ENCODE measurements around the gene LCN1. TPM values are rescaled to one million over a fixed set of nuclear protein-coding genes. Genes with fewer than 3 reads are reported as not detected.
"Not testable (repeated sequence)": the region's sequence is repeated elsewhere in the genome, so short reads cannot be mapped to it uniquely, and the experiment has no call there.

The LCN1 gene
- total RNA-seq, 4 donors from 2014 or later = not detected

GRCh38 chr9:135547756-135548736, 26.8 kb downstream of the LCN1 start:
- no peak for DNase-seq
- Histone ChIP-seq H3K9me3 (no peaks in the 10 kb centered on the region), H3K36me3 (no peaks in the 10 kb centered on the region), H3K27me3 (no peaks in the 10 kb centered on the region), H3K27ac (no peak overlapping the region), H3K4me3 (replicated peaks in 1 of 3) (no peak overlapping the region), H3K4me1 (no peaks in the 10 kb centered on the region)
- TF ChIP-seq CTCF (IDR thresholded peaks at IDR 0.05) = no peak
- TF ChIP-seq POLR2A (IDR thresholded peaks at IDR 0.05) = no peak
- intact Hi-C loops (cut with DNase I) = no loop called here
- 78 to 79% methylated on average over 23 to 27 of the region's 28 CpGs for WGBS, 2 donors

GRCh38 chr9:135549478-135550343, 28.5 kb downstream of the LCN1 start:
- H3K4me3 ChIP-seq (replicated peaks in 1 of 3); H3K36me3 ChIP-seq; H3K4me1 ChIP-seq; intact Hi-C loops (cut with DNase I); H3K9me3 ChIP-seq; H3K27ac ChIP-seq; H3K27me3 ChIP-seq; DNase-seq: not testable (repeated sequence)
- 77 to 80% methylated on average over 21 to 23 of the region's 28 CpGs for WGBS, 2 donors

- H3K27ac ChIP-seq = no peak overlapping the region
- no peak overlapping the region for H3K4me3 ChIP-seq (replicated peaks in 1 of 3)
- 79 to 82% methylated on average over 6 to 16 of the region's 17 CpGs for WGBS, 2 donors
- H3K9me3 ChIP-seq = no peaks in the 10 kb centered on the region
- H3K4me1 ChIP-seq = no peaks in the 10 kb centered on the region
- no peak for DNase-seq
- TF ChIP-seq CTCF (IDR thresholded peaks at IDR 0.05) (no peak), POLR2A (IDR thresholded peaks at IDR 0.05) (no peak)
- intact Hi-C loops (cut with DNase I) = no loop called here
- no peaks in the 10 kb centered on the region for H3K36me3 ChIP-seq
- no peaks in the 10 kb centered on the region for H3K27me3 ChIP-seq
Measured at GRCh38 chr9:135550344-135550918, 29.2 kb downstream of the LCN1 start.

- no peak for TF ChIP-seq POLR2A (IDR thresholded peaks at IDR 0.05)
- no peak for TF ChIP-seq CTCF (IDR thresholded peaks at IDR 0.05)
- no peaks in the 10 kb centered on the region for H3K4me1 ChIP-seq
- no peak overlapping the region for H3K27ac ChIP-seq
- no peak for DNase-seq
- no peaks in the 10 kb centered on the region for H3K36me3 ChIP-seq
- 69 to 73% methylated on average over 9 to 14 of the region's 14 CpGs for WGBS, 2 donors
- intact Hi-C loops (cut with DNase I) = no loop called here
- H3K9me3 ChIP-seq = no peaks in the 10 kb centered on the region
- H3K4me3 ChIP-seq (replicated peaks in 1 of 3) = no peak overlapping the region
- no peaks in the 10 kb centered on the region for H3K27me3 ChIP-seq
Measured at GRCh38 chr9:135551031-135551430, 29.8 kb downstream of the LCN1 start.

- Histone ChIP-seq H3K9me3 (no peaks in the 10 kb centered on the region), H3K4me1 (no peaks in the 10 kb centered on the region), H3K4me3 (replicated peaks in 1 of 3) (no peak overlapping the region), H3K36me3 (no peaks in the 10 kb centered on the region), H3K27me3 (no peaks in the 10 kb centered on the region), H3K27ac (no peak overlapping the region)
- no peak for DNase-seq
- WGBS, 2 donors = 91% methylated on average over 7 to 13 of the region's 13 CpGs
- intact Hi-C loops (cut with DNase I) = no loop called here
- TF ChIP-seq POLR2A (IDR thresholded peaks at IDR 0.05) (no peak), CTCF (IDR thresholded peaks at IDR 0.05) (no peak)
Measured at GRCh38 chr9:135551456-135551855, 30.2 kb downstream of the LCN1 start.

All from thyroid gland (tissue), 4 donors.